ENCODE results near the gene PBRM1. TPM values are rescaled to one million over a fixed set of nuclear protein-coding genes. Genes with fewer than 3 reads are reported as not detected.
A peak's percentile ranks its signal among the peaks of the same experiment; 100 is the strongest.

Gene PBRM1
- total RNA-seq, 1 donor from 2014 or later, result 192 TPM

DNA sequence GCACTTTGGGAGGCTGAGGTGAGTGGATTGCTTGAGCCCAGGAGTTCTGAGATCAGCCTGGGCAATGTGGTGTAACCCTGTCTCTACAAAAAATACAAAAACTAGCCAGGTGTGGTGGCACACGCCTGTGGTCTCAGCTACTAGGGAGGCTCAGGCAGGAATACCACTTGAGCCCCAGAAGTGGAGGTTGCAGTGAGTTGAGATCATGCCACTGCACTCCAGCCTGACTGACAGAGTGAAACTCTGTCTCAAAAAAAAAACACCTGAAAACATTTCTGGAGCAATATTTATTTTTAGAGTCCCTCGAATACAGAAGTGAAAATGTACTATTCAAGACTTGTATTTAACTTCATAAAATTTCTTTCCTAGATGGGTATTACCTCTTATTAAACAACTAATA, 24.8 kb upstream of the PBRM1 start:
- DNase-seq, result no peak
- Mint-ChIP-seq H3K27me3 (ENCODE audit: unreplicated experiment) (peaks cover 5% of the 10 kb centered on the region), H3K4me1 (ENCODE audit: low read depth, unreplicated experiment) (peaks cover 2% of the 10 kb centered on the region), H3K36me3 (ENCODE audit: unreplicated experiment) (no peaks in the 10 kb centered on the region), H3K4me3 (ENCODE audit: unreplicated experiment) (no peak overlapping the region), H3K9me3 (ENCODE audit: unreplicated experiment) (peaks cover 12% of the 10 kb centered on the region), H3K27ac (ENCODE audit: unreplicated experiment) (no peak overlapping the region)
- no peak for TF ChIP-seq CTCF (IDR thresholded peaks at IDR 0.05; ENCODE audit: partially characterized antibody, unreplicated experiment)

- no peak overlapping the region for H3K27ac Mint-ChIP-seq (ENCODE audit: unreplicated experiment)
- no peak for DNase-seq
- peaks cover 5% of the 10 kb centered on the region for H3K4me1 Mint-ChIP-seq (ENCODE audit: low read depth, unreplicated experiment)
- peaks cover 7% of the 10 kb centered on the region for H3K9me3 Mint-ChIP-seq (ENCODE audit: unreplicated experiment)
- no peaks in the 10 kb centered on the region for H3K36me3 Mint-ChIP-seq (ENCODE audit: unreplicated experiment)
- H3K27me3 Mint-ChIP-seq (ENCODE audit: unreplicated experiment), result peaks cover 5% of the 10 kb centered on the region
- TF ChIP-seq CTCF (IDR thresholded peaks at IDR 0.05; ENCODE audit: partially characterized antibody, unreplicated experiment), result no peak
- H3K4me3 Mint-ChIP-seq (ENCODE audit: unreplicated experiment), result peak overlapping the region; percentile 38
Measured at GRCh38 chr3:52707585-52707984, 21.9 kb upstream of the PBRM1 start.

GRCh38 chr3:52705688-52706686, 20.3 kb upstream of the PBRM1 start, which contains the start of the genes GLT8D1 and SPCS1:
GLT8D1 (minus strand) TSS chr3:52705791; CDS start chr3:52700460, 5,331 bp downstream.
SPCS1 (plus strand) TSS chr3:52706106; CDS start chr3:52706247, 141 bp downstream.
- Mint-ChIP-seq H3K9me3 (ENCODE audit: unreplicated experiment) (peaks cover 7% of the 10 kb centered on the region), H3K4me3 (ENCODE audit: unreplicated experiment) (peak within 1 kb of the TSS; percentile 97), H3K36me3 (ENCODE audit: unreplicated experiment) (no peaks in the 10 kb centered on the region), H3K4me1 (ENCODE audit: low read depth, unreplicated experiment) (peaks cover 5% of the 10 kb centered on the region), H3K27ac (ENCODE audit: unreplicated experiment) (peak within 1 kb of the TSS; percentile 87), H3K27me3 (ENCODE audit: unreplicated experiment) (peaks cover 5% of the 10 kb centered on the region)
- peak; percentile 87 for DNase-seq
- TF ChIP-seq CTCF (IDR thresholded peaks at IDR 0.05; ENCODE audit: partially characterized antibody, unreplicated experiment), result no peak

GRCh38 chr3:52705438-52705687, 19.6 kb upstream of the PBRM1 start:
- DNase-seq, result no peak
- peak overlapping the region; percentile 97 for H3K4me3 Mint-ChIP-seq (ENCODE audit: unreplicated experiment)
- TF ChIP-seq CTCF (IDR thresholded peaks at IDR 0.05; ENCODE audit: partially characterized antibody, unreplicated experiment), result no peak
- H3K27ac Mint-ChIP-seq (ENCODE audit: unreplicated experiment), result peak overlapping the region; percentile 87
- no peaks in the 10 kb centered on the region for H3K36me3 Mint-ChIP-seq (ENCODE audit: unreplicated experiment)
- H3K4me1 Mint-ChIP-seq (ENCODE audit: low read depth, unreplicated experiment), result peaks cover 6% of the 10 kb centered on the region
- peaks cover 5% of the 10 kb centered on the region for H3K27me3 Mint-ChIP-seq (ENCODE audit: unreplicated experiment)
- H3K9me3 Mint-ChIP-seq (ENCODE audit: unreplicated experiment), result peaks cover 7% of the 10 kb centered on the region

Measured in glutamatergic neuron (in vitro differentiated cells).